Heart left ventricle (tissue), 16 donors: ENCODE data around the gene ANTXRL. TPM values are rescaled to one million over a fixed set of nuclear protein-coding genes. Genes with fewer than 3 reads are reported as not detected.
"Not testable (repeated sequence)": the region's sequence is repeated elsewhere in the genome, so short reads cannot be mapped to it uniquely, and the experiment has no call there.

Source experiments
- ATAC-seq, 4 donors: fragments of 200-7000 bp; cut with Tn5 transposase; one replicate each; pipeline ENCODE4 v1.9.1; 2020 to 2022; ENCODE audit warnings: moderate library complexity in 4 of 4, mild to moderate bottlenecking in 3 of 4, moderate number of reproducible peaks in 1 of 4
- DNase-seq, 5 donors: peaks; one replicate each; pipeline ENCODE4 v3.0.0-alpha.2; 2020
- H3K27ac ChIP-seq, 12 donors: fragments of 200-600 bp; sonication (generic) in 4 of 12; one replicate each; pipeline versions ENCODE4 v1.5.0 to v1.8.0; 2016 to 2022; ENCODE audit warnings: mild to moderate bottlenecking in 2 of 12
- H3K27me3 ChIP-seq, 9 donors: fragments of 200-600 bp; sonication (generic) in 2 of 9; one replicate each; pipeline versions ENCODE4 v1.5.1 to v1.8.0; 2016 to 2022; ENCODE audit warnings: mild to moderate bottlenecking in 3 of 9
- H3K36me3 ChIP-seq, 9 donors: fragments of 200-600 bp; sonication (generic) in 2 of 9; one replicate each; pipeline versions ENCODE4 v1.5.0 to v1.8.0; 2018 to 2022; ENCODE audit warnings: mild to moderate bottlenecking in 2 of 9
- H3K4me1 ChIP-seq, 12 donors: fragments of 200-600 bp; sonication (generic) in 4 of 12; one replicate each; pipeline versions ENCODE4 v1.5.0 to v1.8.0; 2016 to 2022; ENCODE audit warnings: mild to moderate bottlenecking in 3 of 12
- H3K4me3 ChIP-seq, 12 donors: fragments of 200-600 bp; sonication (generic) in 4 of 12; one replicate each; pipeline versions ENCODE4 v1.5.0 to v1.8.0; 2017 to 2022; ENCODE audit warnings: mild to moderate bottlenecking in 9 of 12, moderate library complexity in 4 of 12
- H3K9me3 ChIP-seq, 12 donors: fragments of 200-600 bp; sonication (generic) in 4 of 12; one replicate each; pipeline versions ENCODE4 v1.5.0 to v1.8.0; 2016 to 2022; ENCODE audit warnings: mild to moderate bottlenecking in 1 of 12
- POLR2A ChIP-seq, 2 donors: fragments of 450-650 bp; IDR thresholded peaks; one replicate each; pipeline ENCODE4 v1.6.1; 2017; ENCODE audit warnings: antibody characterized with exemption in 2 of 2, mild to moderate bottlenecking in 2 of 2, moderate library complexity in 2 of 2
- WGBS, 4 donors: extraction: QIAGEN DNeasy Blood & Tissue Kit in 2 of 4; methylation state at CpG; one replicate each; pipeline versions ENCODE4 v1.1.5 to v1.1.7; 2013 to 2018; 5-methylcytosine and 5-hydroxymethylcytosine counted together
- intact Hi-C, 10 donors: fragments of 100-400 bp; cut with DNase I; formaldehyde crosslinking; loops; one replicate each; pipeline versions ENCODE4 v1.11.1 to v1.14.2; 2022
- polyA plus RNA-seq, 2 donors: library from polyadenylated mRNA; stranded (reverse); fragments of 200-250 nt; gene quantifications; one replicate each; pipeline ENCODE4 v1.2.3, GENCODE V29; 2013
- total RNA-seq, 9 donors: library from RNA; depleted of rRNA in 2 of 9; stranded (reverse); fragments of >200 nt in 2 of 9; fragmentation: NEBNext Ultra II Directional in 3 of 9; extraction: Animal tissue kit (Norgen Biotek cat#: 25700) in 3 of 9; gene quantifications; one replicate each; pipeline versions ENCODE4 v1.1.0 to v1.2.4, GENCODE V29; 2016 to 2023
- TF ChIP-seq, protein P1 (sequence below), 12 donors: fragments of 200-600 bp; sonication (generic) in 4 of 12; IDR thresholded peaks; one replicate each; pipeline versions ENCODE4 v1.5.0 to v1.8.0; 2018 to 2022; ENCODE audit warnings: antibody characterized with exemption in 12 of 12, mild to moderate bottlenecking in 5 of 12
- donor health status: ischemic (EF 13 %, LVEDD 7.1; RV severe dilation, severe dysfunction).
- donor health status: healthy with polysubstance abuse.
- donor health status: DM: no; HTN: yes; CAD: no.
- donor health status: DM: no; HTN: no; CAD: no.
- donor health status: ischemic (EF 25% LVEDD 6.9; RV normal size, moderate dysfunction).
- donor health status: ischemic (EF 25% LVEDD 5.7; RV mildly dilated, moderate dysfunction).
- donor health status: healthy.
- donor health status: DM: yes; HTN: yes; CAD: no.
- donor health status: ischemic (EF 35%, LVEDD 5.7; RV mildly dilated, moderate dysfunction).
- donor health status: nonischemic (EF 11% LVEDD 7.7; RV severe dilation, severe dysfunction).
- donor health status: DM: yes; HTN: yes; CAD: no.
- donor health status: PGD.
- donor health status: ischemic (EF 29% LVEDD 5.4; RV normal size, mild dysfunction).
- donor health status: nonischemic (EF 23%, LVEDD 6.1; RV moderate dilation, normal function).

ANTXRL gene
- total and polyA plus RNA-seq, 11 donors = 0.42 to 0.99 (median 0.90) TPM; not detected in 8

DNA sequence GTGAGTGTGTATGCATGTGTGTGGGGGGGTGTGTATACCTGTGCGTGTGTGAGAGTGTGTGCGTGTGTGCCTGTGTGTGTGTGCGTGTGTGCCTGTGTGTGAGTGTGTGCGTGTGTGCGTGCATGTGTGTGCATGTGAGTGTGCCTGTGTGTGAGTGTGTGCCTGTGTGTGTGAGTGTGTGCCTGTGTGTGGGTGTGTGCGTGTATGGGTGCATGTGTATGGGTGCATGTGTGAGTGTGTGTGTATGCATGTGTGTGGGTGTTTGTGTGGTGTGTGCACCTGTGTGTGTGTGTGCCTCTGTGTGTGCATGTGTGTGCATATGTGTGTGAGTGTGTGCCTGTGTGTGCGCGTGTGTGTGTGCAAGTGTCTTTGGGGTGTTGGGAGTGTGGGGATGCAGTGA, 6.4 kb downstream of the ANTXRL start:
- DNase-seq = no peak
- ATAC-seq = no peak
- peaks cover 0 to 5% (median 0%) of the 10 kb centered on the region in 12 donors for H3K4me1 ChIP-seq
- H3K4me3 ChIP-seq = no peak overlapping the region
- no peaks in the 10 kb centered on the region for H3K9me3 ChIP-seq
- TF ChIP-seq, protein P1, sequence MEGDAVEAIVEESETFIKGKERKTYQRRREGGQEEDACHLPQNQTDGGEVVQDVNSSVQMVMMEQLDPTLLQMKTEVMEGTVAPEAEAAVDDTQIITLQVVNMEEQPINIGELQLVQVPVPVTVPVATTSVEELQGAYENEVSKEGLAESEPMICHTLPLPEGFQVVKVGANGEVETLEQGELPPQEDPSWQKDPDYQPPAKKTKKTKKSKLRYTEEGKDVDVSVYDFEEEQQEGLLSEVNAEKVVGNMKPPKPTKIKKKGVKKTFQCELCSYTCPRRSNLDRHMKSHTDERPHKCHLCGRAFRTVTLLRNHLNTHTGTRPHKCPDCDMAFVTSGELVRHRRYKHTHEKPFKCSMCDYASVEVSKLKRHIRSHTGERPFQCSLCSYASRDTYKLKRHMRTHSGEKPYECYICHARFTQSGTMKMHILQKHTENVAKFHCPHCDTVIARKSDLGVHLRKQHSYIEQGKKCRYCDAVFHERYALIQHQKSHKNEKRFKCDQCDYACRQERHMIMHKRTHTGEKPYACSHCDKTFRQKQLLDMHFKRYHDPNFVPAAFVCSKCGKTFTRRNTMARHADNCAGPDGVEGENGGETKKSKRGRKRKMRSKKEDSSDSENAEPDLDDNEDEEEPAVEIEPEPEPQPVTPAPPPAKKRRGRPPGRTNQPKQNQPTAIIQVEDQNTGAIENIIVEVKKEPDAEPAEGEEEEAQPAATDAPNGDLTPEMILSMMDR (IDR thresholded peaks at IDR 0.05) = no peak
- no peak for TF ChIP-seq POLR2A (IDR thresholded peaks at IDR 0.05)
- H3K36me3 ChIP-seq = no peaks in the 10 kb centered on the region
- intact Hi-C loops = no loop called here
- no peak overlapping the region for H3K27ac ChIP-seq
- H3K27me3 ChIP-seq = no peaks in the 10 kb centered on the region
- WGBS, 4 donors = 70 to 87% (median 81%) methylated on average over 8 of the region's 8 CpGs

DNA sequence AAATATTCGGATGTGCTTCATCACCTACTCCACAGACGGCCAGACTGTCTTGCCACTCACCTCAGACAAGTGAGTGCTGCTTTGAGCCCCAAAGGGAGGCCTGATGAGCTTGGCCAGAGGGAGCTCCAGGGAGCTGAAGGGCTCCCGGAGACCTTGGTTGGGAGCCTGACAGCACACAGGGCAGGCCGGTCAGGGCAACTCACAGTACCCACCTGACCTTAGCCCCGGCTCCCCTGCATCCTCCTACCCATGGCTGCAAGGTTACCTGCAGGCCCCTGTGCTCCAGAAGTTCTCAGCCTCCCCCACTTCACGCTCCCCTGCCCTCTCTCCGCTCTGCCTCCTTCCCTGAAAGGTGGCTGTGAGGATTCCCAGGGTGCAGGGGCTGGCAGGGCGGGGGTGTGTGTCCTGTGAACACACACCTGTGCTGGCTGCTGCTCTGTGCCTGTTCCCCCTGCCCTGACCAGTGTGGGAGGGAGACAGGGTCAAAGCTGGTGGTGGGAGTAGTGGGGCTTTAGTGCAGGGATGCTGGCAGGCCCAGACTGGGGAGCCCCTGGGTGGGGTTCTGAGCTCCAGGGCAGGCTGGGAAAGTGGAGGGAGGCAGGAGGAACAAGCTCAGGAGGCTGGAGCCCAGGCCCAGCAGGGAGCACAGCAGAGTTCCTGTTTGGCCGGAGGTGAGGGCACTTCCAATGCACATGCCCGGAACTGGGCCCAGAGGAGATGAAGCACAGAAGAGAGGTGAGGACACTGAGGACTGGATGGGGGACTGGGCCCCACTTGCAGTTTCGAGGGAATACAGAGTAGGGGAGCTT, 7.2 kb downstream of the ANTXRL start:
- intact Hi-C loops = no loop called here
- Histone ChIP-seq H3K9me3 (no peaks in the 10 kb centered on the region), H3K27ac (no peak overlapping the region), H3K36me3 (no peaks in the 10 kb centered on the region), H3K27me3 (no peaks in the 10 kb centered on the region), H3K4me3 (no peak overlapping the region), H3K4me1 (peaks cover 0 to 5% (median 0%) of the 10 kb centered on the region in 12 donors)
- ATAC-seq (peak in 1 of 4 donors; percentile 58), DNase-seq (peak in 2 of 5 donors; percentile 16 to 17)
- 89 to 95% (median 93%) methylated on average over 11 of the region's 11 CpGs for WGBS, 4 donors
- no peak for TF ChIP-seq POLR2A (IDR thresholded peaks at IDR 0.05)
- TF ChIP-seq, protein P1 (IDR thresholded peaks at IDR 0.05) = peak in 1 of 12 donors; percentile 9

DNA sequence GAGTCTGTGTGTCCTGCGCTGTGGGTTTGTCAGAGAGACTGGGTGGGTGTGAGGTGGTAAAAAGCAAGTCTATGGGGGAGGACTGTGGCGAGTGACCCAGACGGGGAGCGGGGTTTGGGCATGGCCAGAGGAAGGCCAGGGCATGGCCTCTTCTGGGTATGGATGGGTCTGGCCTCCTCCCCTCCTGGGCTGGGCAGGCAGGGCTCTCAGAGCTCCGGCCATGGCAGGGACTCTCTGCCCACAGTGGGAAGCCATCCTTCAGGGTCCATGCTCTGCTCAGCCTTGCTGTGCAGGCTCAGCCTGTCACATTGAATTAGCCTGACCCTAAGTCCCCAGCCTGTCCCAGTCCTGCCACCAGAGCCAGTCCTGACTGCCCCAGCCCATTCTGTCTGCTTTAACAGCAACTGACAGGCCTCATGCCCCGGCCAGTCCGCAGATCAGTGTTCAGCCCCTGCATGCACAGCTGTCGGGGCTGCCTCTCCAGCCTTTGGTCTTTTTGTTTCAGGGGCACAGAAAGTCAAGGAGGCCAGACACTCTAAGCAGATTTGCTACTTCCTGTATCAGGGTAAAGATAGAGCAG, 7.9 kb downstream of the ANTXRL start:
- no peak overlapping the region for H3K27ac ChIP-seq
- peak in 1 of 5 donors; percentile 8 for DNase-seq
- no peak for ATAC-seq
- no peaks in the 10 kb centered on the region for H3K36me3 ChIP-seq
- peaks cover 0 to 5% (median 0%) of the 10 kb centered on the region in 12 donors for H3K4me1 ChIP-seq
- no peaks in the 10 kb centered on the region for H3K27me3 ChIP-seq
- TF ChIP-seq, protein P1 (IDR thresholded peaks at IDR 0.05) = no peak
- TF ChIP-seq POLR2A (IDR thresholded peaks at IDR 0.05) = no peak
- 94 to 98% (median 95%) methylated on average over 7 to 8 of the region's 8 CpGs for WGBS, 4 donors
- H3K4me3 ChIP-seq = no peak overlapping the region
- intact Hi-C loops = no loop called here
- H3K9me3 ChIP-seq = no peaks in the 10 kb centered on the region

DNA sequence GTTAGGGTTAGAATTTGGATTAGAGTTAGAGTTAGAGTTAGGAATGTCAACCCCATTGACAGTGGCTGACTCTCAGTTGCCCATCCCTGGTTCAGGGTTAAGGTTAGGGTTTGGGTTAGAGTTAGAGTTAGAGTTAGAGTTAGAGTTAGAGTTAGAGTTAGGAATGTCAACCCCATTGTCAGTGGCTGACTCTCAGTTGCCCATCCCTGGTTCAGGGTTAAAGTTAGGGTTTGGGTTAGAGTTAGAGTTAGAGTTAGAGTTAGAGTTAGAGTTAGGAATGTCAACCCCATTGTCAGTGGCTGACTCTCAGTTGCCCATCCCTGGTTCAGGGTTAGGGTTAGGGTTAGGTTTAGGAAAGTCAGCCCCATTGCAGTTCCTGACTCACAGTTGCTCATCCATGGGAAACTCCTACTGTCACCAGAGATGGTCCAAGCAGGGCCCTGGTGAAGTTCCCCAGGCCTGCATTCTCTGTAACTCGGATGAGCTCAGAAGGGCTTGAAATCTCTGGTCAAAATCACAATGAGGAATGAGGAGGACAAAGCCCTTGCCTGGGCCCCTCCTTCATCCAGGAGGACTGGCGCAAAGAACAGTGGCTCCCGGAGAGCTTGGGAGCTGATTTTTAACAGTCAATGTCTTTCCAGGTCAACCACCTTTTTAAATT, 8.7 kb downstream of the ANTXRL start:
- H3K4me1 ChIP-seq, ATAC-seq, intact Hi-C loops, H3K36me3 ChIP-seq, H3K27ac ChIP-seq, H3K4me3 ChIP-seq, DNase-seq, H3K9me3 ChIP-seq, H3K27me3 ChIP-seq: not testable (repeated sequence)
- WGBS, 4 donors = 78 to 83% (median 80%) methylated on average over 3 of the region's 3 CpGs

DNA sequence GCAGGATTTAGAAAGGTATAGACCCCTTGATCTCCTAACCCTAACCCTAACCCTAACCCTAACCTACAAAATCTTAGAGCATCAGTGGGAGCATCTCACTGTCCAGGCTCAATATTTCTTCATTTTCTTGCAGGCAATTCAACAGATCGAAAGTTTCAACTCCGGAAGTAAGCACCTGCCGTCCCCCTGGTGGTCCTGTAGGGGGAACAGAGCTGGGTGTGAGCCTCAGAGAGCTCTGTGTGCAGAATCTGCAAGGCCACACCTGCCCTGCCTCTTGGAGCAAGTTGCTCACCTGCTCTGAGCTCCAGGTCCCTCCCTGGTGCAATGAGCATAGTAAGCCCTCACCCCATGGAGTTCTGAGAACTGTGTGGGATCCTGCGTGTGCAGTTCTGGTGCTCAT, 9.3 kb downstream of the ANTXRL start:
- DNase-seq = not testable (repeated sequence)
- 74 to 84% (median 81%) methylated on average over 4 of the region's 4 CpGs for WGBS, 4 donors

More for the DNA sequence above, 9.3 kb downstream of the ANTXRL start:
- ATAC-seq, H3K9me3 ChIP-seq, H3K4me1 ChIP-seq, H3K36me3 ChIP-seq, H3K27me3 ChIP-seq, H3K4me3 ChIP-seq, intact Hi-C loops, H3K27ac ChIP-seq: not testable (repeated sequence)
